ENCODE results near the gene DDX31.

Gene DDX31

DNA sequence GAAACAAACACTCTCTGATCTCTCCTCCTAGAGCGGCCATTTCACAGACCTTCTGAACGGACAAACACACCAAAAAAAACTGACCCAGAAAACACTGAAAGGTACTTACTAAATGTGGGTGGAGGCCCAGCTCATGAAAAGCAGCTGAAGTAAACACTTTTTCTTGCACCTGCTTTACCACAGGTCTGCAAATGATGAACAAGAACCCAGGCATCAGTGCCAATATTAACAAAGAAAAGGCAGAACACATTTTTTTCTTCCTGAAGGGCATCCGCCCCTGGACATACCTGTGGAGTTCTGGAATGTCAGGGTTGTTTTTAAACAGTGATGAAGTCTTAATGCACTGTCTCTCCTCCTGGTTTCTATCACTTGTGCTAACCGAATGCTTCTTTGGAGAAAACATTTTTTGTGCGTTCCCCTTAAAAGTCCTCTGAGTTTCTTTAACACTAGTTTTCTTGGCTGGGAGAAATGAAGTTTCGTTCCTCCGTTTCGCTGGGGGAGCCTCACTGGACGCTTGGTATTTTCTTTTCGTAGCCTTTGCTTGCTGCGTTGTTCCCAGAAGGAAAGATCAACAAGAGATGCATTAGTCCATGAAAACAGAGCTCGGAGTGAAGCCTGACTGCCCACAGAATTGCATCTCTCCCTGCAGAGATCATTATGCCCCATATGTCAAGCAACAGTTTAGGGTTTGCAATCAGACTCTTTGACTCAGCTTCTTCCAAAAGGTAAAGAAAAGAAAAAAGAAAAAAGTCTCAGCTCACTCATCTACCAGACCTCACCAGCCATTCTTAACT lies 7.4 kb downstream of the DDX31 start:
- no peak overlapping the region for H3K4me3 ChIP-seq (ENCODE audit: low read length)
- no peak for TF ChIP-seq ZNF274 (IDR thresholded peaks at IDR 0.05; ENCODE audit: low read depth, low read length)

- TF ChIP-seq ZNF274 (IDR thresholded peaks at IDR 0.05; ENCODE audit: low read depth, low read length) = no peak
- H3K4me3 ChIP-seq (ENCODE audit: low read length) = no peak overlapping the region
Observed at GRCh38 chr9:132656299-132656698, 13.5 kb downstream of the DDX31 start.

DNA sequence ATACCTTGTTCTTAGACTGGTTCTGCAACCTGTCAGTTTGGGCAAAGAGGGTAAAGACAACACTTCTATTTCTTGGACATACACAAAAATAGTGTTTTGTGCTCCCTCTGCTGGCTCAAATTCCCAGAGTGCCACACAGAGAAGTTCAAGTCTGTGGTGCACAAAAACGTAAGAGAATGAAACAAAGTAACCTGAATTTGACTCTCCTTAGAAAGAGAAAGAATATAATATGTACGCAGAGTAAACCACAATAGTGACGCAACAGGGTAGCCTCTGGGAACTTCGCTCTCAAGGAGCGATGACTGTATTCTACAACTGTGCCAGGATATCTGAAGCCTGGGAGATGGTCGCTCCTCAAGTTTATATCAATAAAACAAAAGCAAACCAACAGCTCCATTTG lies 18.5 kb downstream of the DDX31 start:
- no peak for TF ChIP-seq ZNF274 (IDR thresholded peaks at IDR 0.05; ENCODE audit: low read depth, low read length)
- H3K4me3 ChIP-seq (ENCODE audit: low read length) = no peak overlapping the region

GRCh38 chr9:132648685-132649084 lies 21.1 kb downstream of the DDX31 start:
- no peak overlapping the region for H3K4me3 ChIP-seq (ENCODE audit: low read length)
- TF ChIP-seq ZNF274 (IDR thresholded peaks at IDR 0.05; ENCODE audit: low read depth, low read length) = no peak

GRCh38 chr9:132648283-132648682 lies 21.5 kb downstream of the DDX31 start:
- no peak for TF ChIP-seq ZNF274 (IDR thresholded peaks at IDR 0.05; ENCODE audit: low read depth, low read length)
- no peak overlapping the region for H3K4me3 ChIP-seq (ENCODE audit: low read length)

- H3K4me3 ChIP-seq (ENCODE audit: low read length) = no peak overlapping the region
- no peak for TF ChIP-seq ZNF274 (IDR thresholded peaks at IDR 0.05; ENCODE audit: low read depth, low read length)
Observed at GRCh38 chr9:132647806-132648205, 22.0 kb downstream of the DDX31 start.

GRCh38 chr9:132647355-132647754 lies 22.4 kb downstream of the DDX31 start:
- no peak overlapping the region for H3K4me3 ChIP-seq (ENCODE audit: low read length)
- no peak for TF ChIP-seq ZNF274 (IDR thresholded peaks at IDR 0.05; ENCODE audit: low read depth, low read length)

DNA sequence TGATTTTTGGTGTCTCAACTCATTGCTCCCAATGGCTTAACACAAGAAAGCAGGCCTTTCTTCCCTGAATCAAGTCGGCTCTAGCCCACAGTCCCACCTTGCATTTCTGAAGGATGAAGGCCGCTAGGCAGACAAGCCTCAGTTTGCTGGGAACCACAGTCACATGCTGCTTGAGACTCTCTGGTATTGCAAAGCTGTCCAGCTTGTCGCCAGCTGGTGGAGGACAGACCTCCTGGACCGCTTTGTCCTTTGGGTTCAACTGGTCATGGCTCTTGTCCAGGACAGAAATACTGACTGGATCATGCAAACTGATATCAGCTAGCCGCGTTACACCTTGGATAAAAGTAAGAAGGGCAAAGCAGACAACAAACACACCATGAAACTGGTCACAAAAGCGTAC lies 23.1 kb downstream of the DDX31 start:
- H3K4me3 ChIP-seq (ENCODE audit: low read length) = no peak overlapping the region
- TF ChIP-seq ZNF274 (IDR thresholded peaks at IDR 0.05; ENCODE audit: low read depth, low read length) = no peak

- no peak overlapping the region for H3K4me3 ChIP-seq (ENCODE audit: low read length)
- no peak for TF ChIP-seq ZNF274 (IDR thresholded peaks at IDR 0.05; ENCODE audit: low read depth, low read length)
Observed at GRCh38 chr9:132645711-132646110, 24.1 kb downstream of the DDX31 start.

DNA sequence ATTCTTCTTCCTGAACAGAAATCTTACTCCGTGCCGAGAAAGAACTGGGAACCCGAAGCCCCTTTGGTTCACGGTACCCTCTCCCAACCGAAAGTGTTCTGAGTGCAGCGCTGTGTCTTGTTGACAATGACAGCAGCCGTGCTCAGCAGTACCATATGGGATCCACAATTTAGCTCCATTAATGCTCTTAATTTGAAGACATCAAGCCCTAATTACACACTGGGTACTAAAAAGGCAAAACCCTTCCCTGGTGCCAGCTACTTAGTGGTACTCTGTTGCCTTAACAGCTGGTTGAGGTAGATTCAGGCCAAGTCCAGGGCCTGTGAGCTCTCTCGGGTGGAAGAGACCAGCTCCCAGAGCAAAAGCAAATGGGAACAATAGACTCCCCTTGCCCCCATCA lies 24.5 kb downstream of the DDX31 start:
- H3K4me3 ChIP-seq (ENCODE audit: low read length) = no peak overlapping the region
- no peak for TF ChIP-seq ZNF274 (IDR thresholded peaks at IDR 0.05; ENCODE audit: low read depth, low read length)

GRCh38 chr9:132644251-132644650 lies 25.5 kb downstream of the DDX31 start:
- TF ChIP-seq ZNF274 (IDR thresholded peaks at IDR 0.05; ENCODE audit: low read depth, low read length) = no peak
- H3K4me3 ChIP-seq (ENCODE audit: low read length) = no peak overlapping the region

DNA sequence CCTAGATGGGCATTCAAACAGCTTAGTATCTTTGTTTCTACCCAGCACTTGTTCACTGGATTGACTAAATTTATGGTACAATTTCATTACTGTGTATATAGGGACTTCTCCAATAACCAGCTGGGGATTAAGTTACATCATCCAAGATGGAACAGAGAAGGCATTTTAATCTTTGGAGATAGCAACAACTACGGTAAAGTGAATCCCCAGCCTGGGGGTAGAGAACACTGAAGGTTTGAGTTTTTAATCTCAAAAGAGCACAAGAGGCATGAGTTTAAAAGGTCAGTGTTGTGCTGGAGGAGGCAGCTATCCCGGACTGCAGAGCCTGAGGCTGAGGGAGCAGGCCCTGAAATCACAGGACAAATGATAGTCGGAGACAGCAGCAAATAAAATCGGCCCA lies 28.6 kb downstream of the DDX31 start:
- H3K4me3 ChIP-seq (ENCODE audit: low read length) = no peak overlapping the region
- no peak for TF ChIP-seq ZNF274 (IDR thresholded peaks at IDR 0.05; ENCODE audit: low read depth, low read length)

DNA sequence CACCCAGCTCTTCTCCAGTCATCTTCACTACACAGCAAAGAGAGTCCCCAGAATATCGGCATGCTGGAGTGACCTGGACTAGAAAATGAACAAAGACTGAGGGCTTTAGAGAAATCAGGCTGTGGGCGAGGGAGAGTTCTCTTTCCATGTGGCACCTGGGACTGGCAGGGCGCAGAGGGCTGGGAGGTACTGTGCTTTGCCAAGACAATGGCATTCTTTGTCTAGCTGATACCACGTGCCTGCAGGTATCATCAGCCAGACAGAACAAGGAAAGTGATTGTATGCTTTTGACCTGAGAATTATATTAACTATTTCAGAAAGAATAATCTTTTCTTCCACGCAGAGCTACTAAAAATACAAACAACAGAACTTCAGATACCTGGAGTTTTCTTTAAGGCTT lies 30.5 kb downstream of the DDX31 start:
- no peak overlapping the region for H3K4me3 ChIP-seq (ENCODE audit: low read length)
- TF ChIP-seq ZNF274 (IDR thresholded peaks at IDR 0.05; ENCODE audit: low read depth, low read length) = no peak

GRCh38 chr9:132638240-132638639 lies 31.5 kb downstream of the DDX31 start:
- no peak overlapping the region for H3K4me3 ChIP-seq (ENCODE audit: low read length)
- no peak for TF ChIP-seq ZNF274 (IDR thresholded peaks at IDR 0.05; ENCODE audit: low read depth, low read length)

- no peak for TF ChIP-seq ZNF274 (IDR thresholded peaks at IDR 0.05; ENCODE audit: low read depth, low read length)
- no peak overlapping the region for H3K4me3 ChIP-seq (ENCODE audit: low read length)
Observed at GRCh38 chr9:132637801-132638200, 32.0 kb downstream of the DDX31 start.

DNA sequence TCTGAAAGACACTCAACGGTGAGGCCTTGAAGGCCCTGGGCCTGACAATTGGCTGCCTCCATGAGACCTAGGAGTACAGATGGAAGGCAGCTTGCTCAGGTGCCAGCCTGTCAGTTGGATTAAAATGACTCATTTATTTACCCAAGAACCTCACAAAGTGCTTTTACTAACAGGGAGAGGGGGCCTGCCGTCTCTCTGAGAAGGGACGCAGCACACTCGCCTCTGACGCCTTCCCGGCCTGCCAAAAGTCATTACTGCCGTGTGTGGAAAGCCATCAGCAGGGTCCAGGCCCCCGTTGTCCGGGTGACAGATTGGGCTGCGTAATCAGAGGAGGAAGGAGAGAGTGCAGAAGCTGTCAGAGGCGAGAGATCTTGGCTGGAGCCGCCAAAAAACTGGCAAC lies 32.4 kb downstream of the DDX31 start:
- no peak overlapping the region for H3K4me3 ChIP-seq (ENCODE audit: low read length)
- no peak for TF ChIP-seq ZNF274 (IDR thresholded peaks at IDR 0.05; ENCODE audit: low read depth, low read length)

Data from GM08714 (cell line).